Heart left ventricle (tissue), 16 donors: ENCODE measurements around the gene COLGALT1. TPM values are rescaled to one million over a fixed set of nuclear protein-coding genes. Genes with fewer than 3 reads are reported as not detected.

Experiments used
- ATAC-seq, 4 donors: fragments of 200-7000 bp; cut with Tn5 transposase; one replicate each; pipeline ENCODE4 v1.9.1; 2020 to 2022; ENCODE audit warnings: moderate library complexity in 4 of 4, mild to moderate bottlenecking in 3 of 4, moderate number of reproducible peaks in 1 of 4
- DNase-seq, 5 donors: peaks; one replicate each; pipeline ENCODE4 v3.0.0-alpha.2; 2020
- H3K27ac ChIP-seq, 12 donors: fragments of 200-600 bp; sonication (generic) in 4 of 12; one replicate each; pipeline versions ENCODE4 v1.5.0 to v1.8.0; 2016 to 2022; ENCODE audit warnings: mild to moderate bottlenecking in 2 of 12
- H3K27me3 ChIP-seq, 9 donors: fragments of 200-600 bp; sonication (generic) in 2 of 9; one replicate each; pipeline versions ENCODE4 v1.5.1 to v1.8.0; 2016 to 2022; ENCODE audit warnings: mild to moderate bottlenecking in 3 of 9
- H3K36me3 ChIP-seq, 9 donors: fragments of 200-600 bp; sonication (generic) in 2 of 9; one replicate each; pipeline versions ENCODE4 v1.5.0 to v1.8.0; 2018 to 2022; ENCODE audit warnings: mild to moderate bottlenecking in 2 of 9
- H3K4me1 ChIP-seq, 12 donors: fragments of 200-600 bp; sonication (generic) in 4 of 12; one replicate each; pipeline versions ENCODE4 v1.5.0 to v1.8.0; 2016 to 2022; ENCODE audit warnings: mild to moderate bottlenecking in 3 of 12
- H3K4me3 ChIP-seq, 12 donors: fragments of 200-600 bp; sonication (generic) in 4 of 12; one replicate each; pipeline versions ENCODE4 v1.5.0 to v1.8.0; 2017 to 2022; ENCODE audit warnings: mild to moderate bottlenecking in 9 of 12, moderate library complexity in 4 of 12
- H3K9me3 ChIP-seq, 12 donors: fragments of 200-600 bp; sonication (generic) in 4 of 12; one replicate each; pipeline versions ENCODE4 v1.5.0 to v1.8.0; 2016 to 2022; ENCODE audit warnings: mild to moderate bottlenecking in 1 of 12
- CTCF ChIP-seq, 12 donors: fragments of 200-600 bp; sonication (generic) in 4 of 12; IDR thresholded peaks; one replicate each; pipeline versions ENCODE4 v1.5.0 to v1.8.0; 2018 to 2022; ENCODE audit warnings: antibody characterized with exemption in 12 of 12, mild to moderate bottlenecking in 5 of 12
- POLR2A ChIP-seq, 2 donors: fragments of 450-650 bp; IDR thresholded peaks; one replicate each; pipeline ENCODE4 v1.6.1; 2017; ENCODE audit warnings: antibody characterized with exemption in 2 of 2, mild to moderate bottlenecking in 2 of 2, moderate library complexity in 2 of 2
- WGBS, 4 donors: extraction: QIAGEN DNeasy Blood & Tissue Kit in 2 of 4; methylation state at CpG; one replicate each; pipeline versions ENCODE4 v1.1.5 to v1.1.7; 2013 to 2018; 5-methylcytosine and 5-hydroxymethylcytosine counted together
- intact Hi-C, 10 donors: fragments of 100-400 bp; cut with DNase I; formaldehyde crosslinking; loops; one replicate each; pipeline versions ENCODE4 v1.11.1 to v1.14.2; 2022
- polyA plus RNA-seq, 2 donors: library from polyadenylated mRNA; stranded (reverse); fragments of 200-250 nt; gene quantifications; one replicate each; pipeline ENCODE4 v1.2.3, GENCODE V29; 2013
- total RNA-seq, 9 donors: library from RNA; depleted of rRNA in 2 of 9; stranded (reverse); fragments of >200 nt in 2 of 9; fragmentation: NEBNext Ultra II Directional in 3 of 9; extraction: Animal tissue kit (Norgen Biotek cat#: 25700) in 3 of 9; gene quantifications; one replicate each; pipeline versions ENCODE4 v1.1.0 to v1.2.4, GENCODE V29; 2016 to 2023
- donor health status: ischemic (EF 13 %, LVEDD 7.1; RV severe dilation, severe dysfunction).
- donor health status: healthy with polysubstance abuse.
- donor health status: DM: no; HTN: yes; CAD: no.
- donor health status: DM: no; HTN: no; CAD: no.
- donor health status: ischemic (EF 25% LVEDD 6.9; RV normal size, moderate dysfunction).
- donor health status: ischemic (EF 25% LVEDD 5.7; RV mildly dilated, moderate dysfunction).
- donor health status: healthy.
- donor health status: DM: yes; HTN: yes; CAD: no.
- donor health status: ischemic (EF 35%, LVEDD 5.7; RV mildly dilated, moderate dysfunction).
- donor health status: nonischemic (EF 11% LVEDD 7.7; RV severe dilation, severe dysfunction).
- donor health status: DM: yes; HTN: yes; CAD: no.
- donor health status: PGD.
- donor health status: ischemic (EF 29% LVEDD 5.4; RV normal size, mild dysfunction).
- donor health status: nonischemic (EF 23%, LVEDD 6.1; RV moderate dilation, normal function).

COLGALT1 gene
- total and polyA plus RNA-seq, 11 donors: 16.1 to 117 (median 32.6) TPM

- Histone ChIP-seq H3K27me3 (no peaks in the 10 kb centered on the region), H3K4me3 (no peak overlapping the region), H3K27ac (no peak overlapping the region), H3K36me3 (no peaks in the 10 kb centered on the region), H3K9me3 (peaks cover 0 to 15% (median 5%) of the 10 kb centered on the region in 12 donors), H3K4me1 (no peaks in the 10 kb centered on the region)
- no peak for TF ChIP-seq CTCF (IDR thresholded peaks at IDR 0.05)
- TF ChIP-seq POLR2A (IDR thresholded peaks at IDR 0.05): no peak
- WGBS, 4 donors: 84 to 90% (median 86%) methylated on average over 26 to 31 of the region's 31 CpGs
- ATAC-seq (no peak), DNase-seq (no peak)
- intact Hi-C loops: no loop called here
Observed at GRCh38 chr19:17623224-17623935, 67.9 kb downstream of the COLGALT1 start.

- TF ChIP-seq CTCF (IDR thresholded peaks at IDR 0.05): no peak
- TF ChIP-seq POLR2A (IDR thresholded peaks at IDR 0.05): no peak
- WGBS, 4 donors: 87 to 89% (median 88%) methylated on average over 16 of the region's 16 CpGs
- Histone ChIP-seq H3K9me3 (peaks cover 0 to 15% (median 5%) of the 10 kb centered on the region in 12 donors), H3K4me3 (no peak overlapping the region), H3K27ac (no peak overlapping the region), H3K36me3 (no peaks in the 10 kb centered on the region), H3K27me3 (no peaks in the 10 kb centered on the region), H3K4me1 (no peaks in the 10 kb centered on the region)
- ATAC-seq (no peak), DNase-seq (no peak)
- intact Hi-C loops: no loop called here
Observed at GRCh38 chr19:17624314-17624991, 69.0 kb downstream of the COLGALT1 start.

DNA sequence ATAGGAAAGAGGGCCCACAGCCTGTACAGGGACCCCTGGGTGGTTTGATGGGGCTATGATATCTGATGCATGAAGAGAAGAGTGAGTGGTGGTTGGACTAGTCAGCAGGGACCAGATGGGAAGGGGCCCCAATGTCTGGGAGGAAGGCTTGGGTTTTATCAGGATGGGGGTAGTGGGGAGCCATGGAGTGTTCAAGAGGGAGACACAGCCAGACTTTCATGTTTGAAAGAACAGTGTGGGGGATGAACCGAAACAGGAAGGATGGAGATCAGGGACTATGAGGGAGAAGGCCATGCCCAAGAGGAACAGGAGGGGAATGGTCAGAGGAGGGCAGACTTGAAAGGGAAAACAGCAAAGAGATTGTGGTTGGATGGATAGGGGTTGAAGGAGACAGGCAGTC lies 69.6 kb downstream of the COLGALT1 start:
- ATAC-seq (no peak), DNase-seq (no peak)
- Histone ChIP-seq H3K36me3 (no peaks in the 10 kb centered on the region), H3K4me1 (no peaks in the 10 kb centered on the region), H3K4me3 (no peak overlapping the region), H3K27ac (no peak overlapping the region), H3K27me3 (no peaks in the 10 kb centered on the region), H3K9me3 (peaks cover 0 to 15% (median 5%) of the 10 kb centered on the region in 12 donors)
- intact Hi-C loops: no loop called here
- WGBS, 4 donors: 83 to 94% (median 89%) methylated on average over 1 of the region's 1 CpG
- TF ChIP-seq POLR2A (IDR thresholded peaks at IDR 0.05) (no peak), CTCF (IDR thresholded peaks at IDR 0.05) (no peak)

GRCh38 chr19:17625980-17626379 lies 70.5 kb downstream of the COLGALT1 start:
- WGBS, 4 donors: 87 to 91% (median 87%) methylated on average over 2 of the region's 2 CpGs
- intact Hi-C loops: no loop called here

More at GRCh38 chr19:17625980-17626379, 70.5 kb downstream of the COLGALT1 start:
- Histone ChIP-seq H3K4me1 (no peaks in the 10 kb centered on the region), H3K4me3 (no peak overlapping the region), H3K27ac (no peak overlapping the region), H3K9me3 (peaks cover 0 to 14% (median 5%) of the 10 kb centered on the region in 12 donors), H3K36me3 (no peaks in the 10 kb centered on the region), H3K27me3 (no peaks in the 10 kb centered on the region)
- DNase-seq (no peak), ATAC-seq (no peak)
- TF ChIP-seq POLR2A (IDR thresholded peaks at IDR 0.05) (no peak), CTCF (IDR thresholded peaks at IDR 0.05) (no peak)
